ENCODE measurements around the gene IRAK2.

IRAK2 gene

GRCh38 chr3:10238345-10239183 is 73.8 kb downstream of the IRAK2 start:
- Mint-ChIP-seq H3K9me3 (no peaks in the 10 kb centered on the region), H3K4me3 (no peak overlapping the region), H3K36me3 (ENCODE audit: low read depth) (peaks cover 29% of the 10 kb centered on the region), H3K4me1 (ENCODE audit: low read depth) (peaks cover 50% of the 10 kb centered on the region), H3K27me3 (no peaks in the 10 kb centered on the region), H3K27ac (peak overlapping the region; percentile 94)
- DNase-seq = peak; percentile 40

GRCh38 chr3:10240799-10241198 is 76.1 kb downstream of the IRAK2 start:
- peaks cover 68% of the 10 kb centered on the region for H3K4me1 Mint-ChIP-seq (ENCODE audit: low read depth)
- peaks cover 44% of the 10 kb centered on the region for H3K36me3 Mint-ChIP-seq (ENCODE audit: low read depth)
- H3K9me3 Mint-ChIP-seq = peaks cover 14% of the 10 kb centered on the region
- DNase-seq = no peak
- no peak overlapping the region for H3K4me3 Mint-ChIP-seq
- H3K27ac Mint-ChIP-seq = peak overlapping the region; percentile 64
- no peaks in the 10 kb centered on the region for H3K27me3 Mint-ChIP-seq

- Mint-ChIP-seq H3K36me3 (ENCODE audit: low read depth) (peaks cover 46% of the 10 kb centered on the region), H3K27ac (peak overlapping the region; percentile 91), H3K4me1 (ENCODE audit: low read depth) (peaks cover 71% of the 10 kb centered on the region), H3K4me3 (peak overlapping the region; percentile 56), H3K9me3 (peaks cover 17% of the 10 kb centered on the region), H3K27me3 (no peaks in the 10 kb centered on the region)
- DNase-seq = peak; percentile 72
These were observed 77.7 kb downstream of the IRAK2 start for GRCh38 chr3:10242182-10243065.

GRCh38 chr3:10244009-10244408 is 79.3 kb downstream of the IRAK2 start:
- no peak for DNase-seq
- Mint-ChIP-seq H3K4me3 (no peak overlapping the region), H3K27me3 (no peaks in the 10 kb centered on the region), H3K27ac (peak overlapping the region; percentile 48), H3K36me3 (ENCODE audit: low read depth) (peaks cover 48% of the 10 kb centered on the region), H3K4me1 (ENCODE audit: low read depth) (peaks cover 65% of the 10 kb centered on the region), H3K9me3 (peaks cover 20% of the 10 kb centered on the region)

GRCh38 chr3:10245081-10245712 is 80.5 kb downstream of the IRAK2 start:
- Mint-ChIP-seq H3K9me3 (peaks cover 20% of the 10 kb centered on the region), H3K4me3 (no peak overlapping the region), H3K27ac (no peak overlapping the region), H3K36me3 (ENCODE audit: low read depth) (peaks cover 52% of the 10 kb centered on the region), H3K27me3 (no peaks in the 10 kb centered on the region), H3K4me1 (ENCODE audit: low read depth) (peaks cover 68% of the 10 kb centered on the region)
- no peak for DNase-seq

- Mint-ChIP-seq H3K4me1 (ENCODE audit: low read depth) (peaks cover 70% of the 10 kb centered on the region), H3K27me3 (no peaks in the 10 kb centered on the region), H3K36me3 (ENCODE audit: low read depth) (peaks cover 75% of the 10 kb centered on the region), H3K27ac (peak overlapping the region; percentile 94), H3K9me3 (peaks cover 20% of the 10 kb centered on the region), H3K4me3 (peak overlapping the region; percentile 96)
- DNase-seq = no peak
These were observed 83.0 kb downstream of the IRAK2 start for GRCh38 chr3:10247679-10248183.

GRCh38 chr3:10248184-10248983 is 83.7 kb downstream of the IRAK2 start, which contains the start of gene TATDN2:
Gene TATDN2, plus strand, starts transcription at chr3:10248459. Its CDS starts 742 bp downstream, at chr3:10249201.
- peak; percentile 93 for DNase-seq
- Mint-ChIP-seq H3K4me3 (peak within 1 kb of the TSS; percentile 96), H3K4me1 (ENCODE audit: low read depth) (peaks cover 69% of the 10 kb centered on the region), H3K27me3 (no peaks in the 10 kb centered on the region), H3K36me3 (ENCODE audit: low read depth) (peaks cover 82% of the 10 kb centered on the region), H3K27ac (peak within 1 kb of the TSS; percentile 99), H3K9me3 (peaks cover 20% of the 10 kb centered on the region)

- Mint-ChIP-seq H3K27ac (peak overlapping the region; percentile 99), H3K36me3 (ENCODE audit: low read depth) (peaks cover 87% of the 10 kb centered on the region), H3K4me1 (ENCODE audit: low read depth) (peaks cover 70% of the 10 kb centered on the region), H3K4me3 (peak overlapping the region; percentile 96), H3K27me3 (no peaks in the 10 kb centered on the region), H3K9me3 (peaks cover 20% of the 10 kb centered on the region)
- peak; percentile 73 for DNase-seq
These were observed 84.4 kb downstream of the IRAK2 start for GRCh38 chr3:10248984-10249748.

GRCh38 chr3:10249833-10250232 is 85.1 kb downstream of the IRAK2 start:
- Mint-ChIP-seq H3K27me3 (no peaks in the 10 kb centered on the region), H3K27ac (peak overlapping the region; percentile 99), H3K4me3 (peak overlapping the region; percentile 96), H3K36me3 (ENCODE audit: low read depth) (peaks cover 87% of the 10 kb centered on the region), H3K4me1 (ENCODE audit: low read depth) (peaks cover 70% of the 10 kb centered on the region), H3K9me3 (peaks cover 15% of the 10 kb centered on the region)
- no peak for DNase-seq

- Mint-ChIP-seq H3K4me1 (ENCODE audit: low read depth) (peaks cover 75% of the 10 kb centered on the region), H3K36me3 (ENCODE audit: low read depth) (peaks cover 86% of the 10 kb centered on the region)
These were observed 86.3 kb downstream of the IRAK2 start for GRCh38 chr3:10251006-10251405.

GRCh38 chr3:10253731-10254130 is 89.0 kb downstream of the IRAK2 start:
- H3K9me3 Mint-ChIP-seq = no peaks in the 10 kb centered on the region
- no peak overlapping the region for H3K4me3 Mint-ChIP-seq
- peaks cover 94% of the 10 kb centered on the region for H3K36me3 Mint-ChIP-seq (ENCODE audit: low read depth)
- peak overlapping the region; percentile 81 for H3K27ac Mint-ChIP-seq
- no peaks in the 10 kb centered on the region for H3K27me3 Mint-ChIP-seq
- peak; percentile 20 for DNase-seq
- H3K4me1 Mint-ChIP-seq (ENCODE audit: low read depth) = peaks cover 77% of the 10 kb centered on the region

More at GRCh38 chr3:10251006-10251405, 86.3 kb downstream of the IRAK2 start:
- H3K9me3 Mint-ChIP-seq = peaks cover 6% of the 10 kb centered on the region
- H3K27me3 Mint-ChIP-seq = no peaks in the 10 kb centered on the region
- peak; percentile 22 for DNase-seq
- peak overlapping the region; percentile 96 for H3K4me3 Mint-ChIP-seq
- H3K27ac Mint-ChIP-seq = peak overlapping the region; percentile 99

GRCh38 chr3:10255835-10256234 is 91.1 kb downstream of the IRAK2 start:
- Mint-ChIP-seq H3K9me3 (no peaks in the 10 kb centered on the region), H3K36me3 (ENCODE audit: low read depth) (peaks cover 94% of the 10 kb centered on the region), H3K4me1 (ENCODE audit: low read depth) (peaks cover 83% of the 10 kb centered on the region), H3K27ac (peak overlapping the region; percentile 54), H3K27me3 (no peaks in the 10 kb centered on the region), H3K4me3 (no peak overlapping the region)
- no peak for DNase-seq

GRCh38 chr3:10259036-10259435 is 94.3 kb downstream of the IRAK2 start:
- Mint-ChIP-seq H3K36me3 (ENCODE audit: low read depth) (peaks cover 95% of the 10 kb centered on the region), H3K4me1 (ENCODE audit: low read depth) (peaks cover 81% of the 10 kb centered on the region), H3K27ac (peak overlapping the region; percentile 80), H3K4me3 (no peak overlapping the region), H3K27me3 (no peaks in the 10 kb centered on the region), H3K9me3 (no peaks in the 10 kb centered on the region)
- DNase-seq = no peak

Data from activated T-cell treated with anti-CD3 and anti-CD28 coated beads, Interleukin-2, amount 50 U/mL, for 24 hours (primary cell).